Measurements from ENCODE around the gene PLA2G5.

The PLA2G5 gene

DNA sequence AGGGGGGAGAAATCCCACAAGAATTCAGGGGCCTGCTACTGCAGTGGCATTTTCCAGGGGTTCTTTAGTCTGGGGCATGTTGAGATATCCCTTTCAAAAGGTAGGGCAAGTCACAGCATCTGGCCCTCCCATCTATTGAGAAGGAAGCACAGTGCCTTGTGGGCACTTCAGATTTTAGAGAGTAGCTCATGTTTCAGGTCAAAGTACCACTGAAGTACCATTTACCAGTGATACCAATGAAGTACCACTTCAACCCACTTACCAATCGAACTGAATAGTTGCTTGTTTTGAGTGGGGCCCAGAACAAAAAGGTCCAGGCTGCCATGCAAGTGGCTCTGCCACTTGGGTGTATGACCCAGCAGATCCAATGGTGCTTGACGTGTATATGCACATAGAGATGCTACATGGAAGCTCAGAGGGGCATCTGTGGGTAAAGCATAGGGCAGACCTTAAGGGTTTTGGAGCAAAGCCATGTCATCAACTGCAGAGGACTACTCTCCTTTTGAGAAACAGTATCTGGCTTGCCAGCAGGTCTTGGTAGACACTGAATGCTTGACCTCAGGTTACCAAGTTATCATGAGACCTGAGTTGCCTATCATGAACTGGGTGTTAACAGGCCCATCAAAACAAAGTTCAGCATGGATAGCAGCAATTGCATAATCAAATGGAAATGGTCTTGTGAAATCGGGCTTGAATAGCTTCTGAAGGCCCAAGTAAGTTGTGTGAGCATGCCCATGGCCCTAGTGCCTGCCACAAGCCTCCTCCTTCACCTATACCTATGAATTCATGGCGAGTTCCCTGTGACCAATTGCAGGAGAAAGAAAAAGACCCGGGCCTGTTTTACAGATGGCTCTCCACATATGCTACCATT, 25.8 kb downstream of the PLA2G5 start:
- peaks cover 65% of the 10 kb centered on the region for H3K27me3 ChIP-seq (ENCODE audit: control insufficient read depth, insufficient read depth, low read length)
- no peaks in the 10 kb centered on the region for H3K36me3 ChIP-seq (ENCODE audit: insufficient read depth, low read length)
- no peak overlapping the region for H3K4me2 ChIP-seq (ENCODE audit: low read length)
- H3K9me3 ChIP-seq (replicated peaks; ENCODE audit: low read length): no peaks in the 10 kb centered on the region
- H3K4me1 ChIP-seq (ENCODE audit: control insufficient read depth, insufficient read depth, low read length): no peaks in the 10 kb centered on the region
- H3K4me3 ChIP-seq (ENCODE audit: low read length): no peak overlapping the region
- no peak overlapping the region for H3K9ac ChIP-seq (ENCODE audit: low read depth, low read length)

DNA sequence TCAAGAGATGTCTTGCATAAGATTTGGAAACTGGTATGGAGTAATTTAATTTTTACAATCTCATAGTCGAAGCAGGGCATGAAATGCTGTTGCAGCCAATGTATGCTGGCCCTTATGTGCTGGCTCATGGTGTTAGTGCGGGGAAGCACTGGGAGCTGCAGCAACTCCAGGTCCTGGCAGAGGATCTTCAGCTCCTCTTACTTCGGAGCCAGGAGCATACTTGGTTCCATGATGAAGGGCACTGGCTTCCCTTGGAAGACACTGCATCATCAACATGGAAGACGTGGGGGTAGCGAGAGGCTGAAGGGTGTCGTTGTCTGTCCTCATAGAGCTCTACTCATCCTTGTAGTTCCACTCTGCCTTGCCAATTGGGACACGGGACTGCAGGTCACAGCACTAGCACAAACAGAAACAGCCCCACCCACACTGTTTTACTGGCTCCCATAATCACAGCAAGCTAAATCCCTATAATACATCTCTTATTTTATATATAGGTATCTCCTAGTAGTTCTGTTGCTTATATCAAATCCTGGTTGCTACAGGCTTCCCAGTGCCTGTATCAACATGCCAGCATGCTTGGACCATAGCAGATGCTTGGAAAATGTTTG, 26.9 kb downstream of the PLA2G5 start:
- Histone ChIP-seq H3K4me3 (ENCODE audit: low read length) (no peak overlapping the region), H3K4me1 (ENCODE audit: control insufficient read depth, insufficient read depth, low read length) (no peaks in the 10 kb centered on the region), H3K36me3 (ENCODE audit: insufficient read depth, low read length) (no peaks in the 10 kb centered on the region), H3K9ac (ENCODE audit: low read depth, low read length) (no peak overlapping the region), H3K9me3 (replicated peaks; ENCODE audit: low read length) (no peaks in the 10 kb centered on the region), H3K27me3 (ENCODE audit: control insufficient read depth, insufficient read depth, low read length) (peaks cover 60% of the 10 kb centered on the region), H3K4me2 (ENCODE audit: low read length) (no peak overlapping the region)

DNA sequence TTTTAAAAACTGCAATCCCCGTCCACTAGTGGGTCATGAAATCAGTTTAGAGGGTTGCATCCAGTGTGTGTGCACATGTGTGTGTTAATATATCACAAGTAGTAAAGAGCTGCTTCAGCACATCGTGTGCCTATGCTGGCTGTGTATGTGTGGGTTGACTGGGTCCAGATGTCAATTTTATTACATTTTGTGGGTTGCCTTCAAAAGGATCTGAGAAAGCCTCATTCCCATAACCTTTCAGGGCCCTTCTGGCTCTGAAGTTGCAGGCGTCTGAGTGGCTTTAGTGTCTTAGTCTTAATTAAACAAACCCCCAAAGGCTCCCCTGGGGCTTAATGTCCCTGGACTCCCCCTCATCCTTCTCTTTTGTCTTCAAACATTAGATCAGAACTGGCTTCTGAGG, 29.5 kb downstream of the PLA2G5 start:
- Histone ChIP-seq H3K27me3 (ENCODE audit: control insufficient read depth, insufficient read depth, low read length) (peaks cover 44% of the 10 kb centered on the region), H3K9ac (ENCODE audit: low read depth, low read length) (no peak overlapping the region), H3K9me3 (replicated peaks; ENCODE audit: low read length) (no peaks in the 10 kb centered on the region), H3K4me3 (ENCODE audit: low read length) (no peak overlapping the region), H3K36me3 (ENCODE audit: insufficient read depth, low read length) (no peaks in the 10 kb centered on the region), H3K4me2 (ENCODE audit: low read length) (no peak overlapping the region), H3K4me1 (ENCODE audit: control insufficient read depth, insufficient read depth, low read length) (peaks cover 3% of the 10 kb centered on the region)

DNA sequence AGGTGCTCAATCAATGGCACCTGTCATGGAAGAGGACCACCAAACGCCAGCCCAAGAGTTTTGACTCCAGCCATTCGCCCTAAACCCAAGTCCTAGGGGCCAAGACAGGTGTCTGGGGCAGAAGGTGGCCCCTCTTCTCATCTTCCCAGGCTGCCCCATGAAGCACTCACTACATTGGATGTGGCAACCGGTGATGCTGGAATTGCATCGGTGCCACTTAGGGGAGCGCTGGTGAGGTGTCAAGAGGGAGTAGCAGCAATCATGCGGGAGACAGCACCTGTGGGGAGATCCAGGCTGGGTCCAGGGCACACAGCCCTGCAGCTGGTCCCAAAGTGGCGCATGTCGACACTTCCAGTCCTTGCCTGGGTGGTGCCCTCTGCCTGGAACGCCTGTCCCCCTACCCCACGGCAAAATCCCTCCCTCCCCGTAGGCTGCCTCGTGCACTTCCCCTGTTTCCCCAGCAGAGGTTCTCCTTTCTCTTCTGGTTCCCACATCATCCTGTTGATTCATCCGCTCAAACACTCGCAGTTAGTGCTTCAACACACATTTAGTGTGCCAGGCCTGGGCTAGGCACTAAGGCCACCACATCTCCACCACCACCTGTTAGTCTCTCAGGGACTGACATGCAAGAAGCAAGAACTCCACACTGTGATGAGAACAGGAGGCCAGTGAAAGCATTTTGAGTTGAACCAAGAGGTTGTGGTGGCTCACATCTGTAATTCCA, 30.8 kb downstream of the PLA2G5 start:
- Histone ChIP-seq H3K36me3 (ENCODE audit: insufficient read depth, low read length) (no peaks in the 10 kb centered on the region), H3K9me3 (replicated peaks; ENCODE audit: low read length) (no peaks in the 10 kb centered on the region), H3K4me1 (ENCODE audit: control insufficient read depth, insufficient read depth, low read length) (peaks cover 3% of the 10 kb centered on the region), H3K4me2 (ENCODE audit: low read length) (no peak overlapping the region), H3K9ac (ENCODE audit: low read depth, low read length) (no peak overlapping the region), H3K27me3 (ENCODE audit: control insufficient read depth, insufficient read depth, low read length) (peaks cover 36% of the 10 kb centered on the region), H3K4me3 (ENCODE audit: low read length) (no peak overlapping the region)

DNA sequence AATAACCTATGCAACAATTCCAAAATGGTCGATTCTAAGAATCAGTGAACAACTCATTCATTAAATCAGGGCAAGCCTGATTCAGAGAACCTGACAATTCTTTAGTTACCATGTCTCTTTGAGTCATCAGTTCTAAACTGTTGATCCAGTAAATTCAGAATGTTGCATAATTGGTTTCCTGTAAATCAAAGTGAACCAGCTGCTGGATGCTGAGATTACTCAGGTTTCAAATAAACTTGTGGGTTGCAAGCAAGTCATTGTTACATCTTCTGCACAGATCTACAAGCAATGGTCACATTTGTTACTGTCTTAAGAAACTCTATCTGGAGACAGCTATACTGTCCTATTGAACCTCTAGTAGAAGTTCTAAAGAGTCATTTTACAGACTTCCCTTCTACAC, 32.9 kb downstream of the PLA2G5 start:
- Histone ChIP-seq H3K4me3 (ENCODE audit: low read length) (no peak overlapping the region), H3K4me2 (ENCODE audit: low read length) (no peak overlapping the region), H3K36me3 (ENCODE audit: insufficient read depth, low read length) (no peaks in the 10 kb centered on the region), H3K9ac (ENCODE audit: low read depth, low read length) (no peak overlapping the region), H3K27me3 (ENCODE audit: control insufficient read depth, insufficient read depth, low read length) (peaks cover 33% of the 10 kb centered on the region), H3K4me1 (ENCODE audit: control insufficient read depth, insufficient read depth, low read length) (peaks cover 3% of the 10 kb centered on the region), H3K9me3 (replicated peaks; ENCODE audit: low read length) (no peaks in the 10 kb centered on the region)

DNA sequence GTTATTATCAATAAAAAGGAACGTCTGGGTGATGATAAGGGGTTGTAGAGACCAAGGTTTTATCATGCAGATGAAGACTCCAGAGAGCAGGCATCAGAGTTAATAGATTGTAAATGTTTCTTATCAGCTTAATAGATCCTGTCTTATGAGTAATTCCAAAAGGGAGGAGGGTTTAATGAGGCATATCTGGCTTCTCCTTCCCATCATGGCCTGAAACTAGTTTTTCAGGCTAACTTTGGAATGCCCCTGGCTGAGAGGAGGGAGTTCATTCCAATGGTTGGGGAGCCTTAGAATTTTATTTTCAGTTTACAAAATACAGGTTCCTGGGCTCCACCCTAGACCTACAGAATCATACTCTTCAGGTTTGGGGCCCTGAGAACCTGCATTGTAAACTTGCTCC, 35.9 kb downstream of the PLA2G5 start:
- Histone ChIP-seq H3K36me3 (ENCODE audit: insufficient read depth, low read length) (no peaks in the 10 kb centered on the region), H3K9me3 (replicated peaks; ENCODE audit: low read length) (no peaks in the 10 kb centered on the region), H3K4me3 (ENCODE audit: low read length) (no peak overlapping the region), H3K9ac (ENCODE audit: low read depth, low read length) (no peak overlapping the region), H3K27me3 (ENCODE audit: control insufficient read depth, insufficient read depth, low read length) (peaks cover 28% of the 10 kb centered on the region), H3K4me1 (ENCODE audit: control insufficient read depth, insufficient read depth, low read length) (peaks cover 3% of the 10 kb centered on the region), H3K4me2 (ENCODE audit: low read length) (no peak overlapping the region)

DNA sequence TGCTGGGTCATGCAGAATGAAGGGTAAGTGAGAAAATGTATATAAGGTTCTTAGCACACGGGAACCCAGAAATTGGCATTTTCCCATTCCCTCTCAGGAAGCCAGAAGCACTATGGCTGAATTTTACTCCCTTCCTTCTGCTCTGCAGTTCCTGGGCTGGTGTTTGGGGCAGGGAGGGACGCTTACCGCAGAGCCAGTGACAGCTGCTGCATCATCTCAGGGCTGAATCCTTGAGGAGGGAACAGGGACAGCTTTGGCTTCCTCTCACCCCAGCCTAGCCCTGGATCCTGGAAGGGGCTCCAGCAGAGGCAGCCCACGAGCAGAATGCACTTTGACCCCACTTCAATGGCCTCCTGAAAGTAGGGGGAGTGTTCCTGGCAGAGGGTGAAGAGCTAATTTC, 37.4 kb downstream of the PLA2G5 start:
- no peaks in the 10 kb centered on the region for H3K36me3 ChIP-seq (ENCODE audit: insufficient read depth, low read length)
- H3K9ac ChIP-seq (ENCODE audit: low read depth, low read length): no peak overlapping the region
- H3K4me2 ChIP-seq (ENCODE audit: low read length): no peak overlapping the region
- peaks cover 20% of the 10 kb centered on the region for H3K27me3 ChIP-seq (ENCODE audit: control insufficient read depth, insufficient read depth, low read length)
- no peaks in the 10 kb centered on the region for H3K9me3 ChIP-seq (replicated peaks; ENCODE audit: low read length)
- peaks cover 3% of the 10 kb centered on the region for H3K4me1 ChIP-seq (ENCODE audit: control insufficient read depth, insufficient read depth, low read length)
- no peak overlapping the region for H3K4me3 ChIP-seq (ENCODE audit: low read length)

DNA sequence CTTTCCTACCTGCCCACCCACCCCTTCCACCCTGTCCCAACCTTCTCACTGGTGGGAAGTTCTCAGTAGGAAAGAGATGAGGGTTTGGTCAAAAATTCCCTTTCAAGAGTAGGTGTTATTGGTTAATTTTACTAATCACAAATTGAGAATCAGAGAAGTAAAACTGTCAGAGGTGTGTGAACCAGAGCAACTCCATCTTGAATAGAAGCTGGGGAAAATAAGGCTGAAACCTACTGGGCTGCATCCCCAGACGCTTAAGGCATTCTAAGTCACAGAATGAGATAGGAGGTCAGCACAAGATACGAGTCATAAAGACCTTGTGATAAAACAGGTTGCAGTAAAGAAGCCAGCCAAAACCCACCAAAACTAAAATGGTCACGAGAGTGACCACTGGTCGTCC, 37.8 kb downstream of the PLA2G5 start:
- H3K4me3 ChIP-seq (ENCODE audit: low read length): no peak overlapping the region
- H3K4me1 ChIP-seq (ENCODE audit: control insufficient read depth, insufficient read depth, low read length): peaks cover 3% of the 10 kb centered on the region
- no peaks in the 10 kb centered on the region for H3K36me3 ChIP-seq (ENCODE audit: insufficient read depth, low read length)
- no peak overlapping the region for H3K9ac ChIP-seq (ENCODE audit: low read depth, low read length)
- H3K9me3 ChIP-seq (replicated peaks; ENCODE audit: low read length): no peaks in the 10 kb centered on the region
- H3K4me2 ChIP-seq (ENCODE audit: low read length): no peak overlapping the region
- H3K27me3 ChIP-seq (ENCODE audit: control insufficient read depth, insufficient read depth, low read length): peaks cover 20% of the 10 kb centered on the region

DNA sequence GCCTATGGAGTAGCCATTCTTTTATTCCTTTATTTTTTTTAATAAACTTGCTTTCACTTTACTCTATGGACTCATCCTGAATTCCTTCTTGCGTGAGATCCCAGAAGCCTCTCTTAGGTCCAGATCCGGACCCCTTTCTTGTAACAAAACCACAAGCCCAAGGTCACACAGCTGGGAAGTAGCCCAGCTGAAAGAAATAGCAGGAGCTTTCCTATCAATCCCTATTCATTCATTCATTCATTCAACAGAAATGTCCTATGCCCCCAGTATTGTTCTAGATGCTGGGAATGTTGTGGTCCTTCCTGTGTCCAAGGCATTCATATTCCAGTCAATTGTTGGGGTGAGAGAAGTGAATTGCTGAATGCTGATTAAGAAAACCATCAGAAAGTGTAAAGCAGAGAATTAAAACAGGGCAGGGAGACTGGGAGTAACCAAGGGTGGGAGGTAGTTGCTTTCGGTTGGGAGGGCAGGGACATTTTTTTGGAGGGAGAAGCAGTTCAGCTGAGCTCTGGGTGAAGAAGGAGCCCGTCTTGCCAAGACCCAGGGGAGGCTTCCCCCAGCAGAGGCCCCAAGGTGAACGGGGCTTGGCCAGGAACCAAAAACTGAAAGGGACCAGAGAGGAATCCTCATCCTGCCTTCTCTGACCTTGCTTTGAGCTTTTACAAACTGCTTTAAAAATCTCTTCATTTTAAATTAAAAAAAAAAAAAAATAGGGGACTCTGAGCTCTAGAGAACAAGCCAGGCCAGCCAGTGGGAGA, 38.6 kb downstream of the PLA2G5 start:
- H3K27me3 ChIP-seq (ENCODE audit: control insufficient read depth, insufficient read depth, low read length): peaks cover 25% of the 10 kb centered on the region
- no peak overlapping the region for H3K9ac ChIP-seq (ENCODE audit: low read depth, low read length)
- H3K36me3 ChIP-seq (ENCODE audit: insufficient read depth, low read length): no peaks in the 10 kb centered on the region
- H3K4me2 ChIP-seq (ENCODE audit: low read length): no peak overlapping the region
- H3K9me3 ChIP-seq (replicated peaks; ENCODE audit: low read length): no peaks in the 10 kb centered on the region
- H3K4me3 ChIP-seq (ENCODE audit: low read length): no peak overlapping the region
- no peaks in the 10 kb centered on the region for H3K4me1 ChIP-seq (ENCODE audit: control insufficient read depth, insufficient read depth, low read length)

DNA sequence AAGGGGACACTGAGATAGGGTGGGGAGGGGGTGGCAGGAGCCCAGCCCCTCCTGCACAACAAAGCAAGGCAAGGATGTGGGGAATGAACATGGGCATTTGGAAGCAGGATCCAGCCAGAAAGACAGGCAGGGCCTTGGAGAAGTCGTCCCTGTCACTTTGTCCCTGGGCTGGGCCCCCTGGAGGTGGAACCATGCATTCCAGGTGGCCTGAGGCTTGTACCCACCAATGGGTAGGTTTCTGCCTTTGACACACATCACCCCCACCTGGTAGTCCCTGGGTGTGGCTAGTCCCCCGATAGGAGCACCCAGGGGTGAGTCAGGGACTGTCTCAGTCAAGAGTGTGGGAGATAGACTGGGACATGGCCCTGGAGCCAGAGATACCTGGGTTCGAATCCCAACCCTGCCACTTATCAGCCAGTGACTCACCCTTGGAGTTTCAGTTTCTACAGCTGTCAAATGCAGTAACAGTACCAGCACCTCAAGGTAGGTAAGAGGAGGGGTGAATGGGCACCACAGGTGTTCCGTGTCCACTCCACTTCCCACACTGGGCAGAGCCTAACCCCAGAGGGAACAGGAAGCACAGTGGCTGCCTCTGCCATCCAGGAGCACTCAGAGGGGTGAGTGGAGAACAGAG, 39.3 kb downstream of the PLA2G5 start:
- Histone ChIP-seq H3K4me1 (ENCODE audit: control insufficient read depth, insufficient read depth, low read length) (no peaks in the 10 kb centered on the region), H3K27me3 (ENCODE audit: control insufficient read depth, insufficient read depth, low read length) (peaks cover 24% of the 10 kb centered on the region), H3K4me2 (ENCODE audit: low read length) (no peak overlapping the region), H3K9ac (ENCODE audit: low read depth, low read length) (no peak overlapping the region), H3K36me3 (ENCODE audit: insufficient read depth, low read length) (no peaks in the 10 kb centered on the region), H3K9me3 (replicated peaks; ENCODE audit: low read length) (no peaks in the 10 kb centered on the region), H3K4me3 (ENCODE audit: low read length) (no peak overlapping the region)

DNA sequence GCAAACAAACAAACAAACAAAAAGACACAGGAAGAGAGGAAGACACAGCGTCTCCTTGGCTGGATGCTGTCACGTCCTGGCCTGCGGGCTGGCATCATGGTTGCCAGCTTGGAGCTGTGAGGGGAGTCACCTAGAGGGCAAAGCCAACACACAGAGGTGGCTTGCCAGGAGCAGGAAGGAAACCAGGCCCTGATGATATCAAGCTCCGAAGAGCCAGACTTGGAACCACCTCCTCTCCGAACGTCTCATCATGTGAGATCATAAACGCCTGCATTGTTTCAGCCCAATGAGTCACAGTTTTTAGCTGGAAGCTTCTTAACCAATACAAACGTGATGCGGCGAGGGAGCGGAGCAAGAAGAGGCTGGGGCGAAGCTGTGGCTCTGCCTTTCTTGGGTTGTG, 40.7 kb downstream of the PLA2G5 start:
- H3K4me3 ChIP-seq (ENCODE audit: low read length): no peak overlapping the region
- H3K36me3 ChIP-seq (ENCODE audit: insufficient read depth, low read length): no peaks in the 10 kb centered on the region
- no peaks in the 10 kb centered on the region for H3K9me3 ChIP-seq (replicated peaks; ENCODE audit: low read length)
- no peaks in the 10 kb centered on the region for H3K4me1 ChIP-seq (ENCODE audit: control insufficient read depth, insufficient read depth, low read length)
- no peak overlapping the region for H3K9ac ChIP-seq (ENCODE audit: low read depth, low read length)
- no peak overlapping the region for H3K4me2 ChIP-seq (ENCODE audit: low read length)
- peaks cover 30% of the 10 kb centered on the region for H3K27me3 ChIP-seq (ENCODE audit: control insufficient read depth, insufficient read depth, low read length)
